GM19099 (cell line): ENCODE results near the gene S100A16.

Experiments
- POLR2A ChIP-seq: IDR thresholded peaks from 3 replicates; pipeline ENCODE4 v1.6.1; 2011; ENCODE audit warnings: low read depth; ENCODE audit not compliant: insufficient read length; ENCODE audit errors: extremely low read depth

The S100A16 gene

DNA sequence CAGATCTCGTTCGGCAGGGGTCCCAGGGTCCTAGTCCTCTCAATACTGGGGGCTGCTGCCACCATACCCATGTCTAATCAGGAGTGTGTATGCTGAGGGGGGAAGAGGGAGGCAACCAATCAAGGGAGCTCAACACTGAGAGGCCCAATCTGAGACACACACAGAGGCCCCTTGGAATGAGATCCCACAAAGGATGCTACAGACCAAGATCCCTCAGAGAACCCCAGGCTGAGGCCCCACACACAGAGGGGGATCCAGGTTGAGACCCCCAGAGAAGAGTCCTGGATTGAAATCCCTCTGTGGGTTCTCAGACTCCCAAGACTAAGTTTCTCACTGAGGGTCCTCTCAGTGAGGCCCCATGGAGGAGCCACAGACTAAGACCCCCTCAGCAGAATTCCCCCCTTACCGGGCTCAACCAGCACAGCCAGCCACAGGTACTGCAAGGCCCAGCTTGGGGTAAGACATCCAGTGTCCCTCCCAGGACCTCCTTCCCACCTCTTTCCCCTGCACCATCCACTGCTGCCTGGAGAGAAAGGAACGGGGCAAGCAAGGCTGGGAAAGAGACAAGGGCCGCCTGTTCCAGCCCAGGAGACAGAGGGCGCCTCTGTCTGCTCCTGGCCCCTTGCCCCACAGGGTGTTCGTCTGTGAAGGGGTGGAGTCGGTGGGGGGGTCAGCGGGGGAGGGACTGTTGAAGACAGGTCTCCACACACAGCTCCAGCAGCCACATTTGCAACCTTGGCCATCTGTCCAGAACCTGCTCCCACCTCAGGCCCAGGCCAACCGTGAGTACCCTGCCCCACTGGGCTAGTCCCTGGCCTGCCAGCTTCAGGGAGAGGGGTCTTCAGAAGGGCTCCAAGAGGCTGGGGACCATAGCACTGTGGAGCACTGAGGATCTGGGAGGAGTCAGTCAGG is 15.0 kb upstream of the S100A16 start, which contains the start of gene S100A1:
Gene S100A1, plus strand, starts transcription at position 720 of the 912 bp plus-strand sequence. CDS start 2,088 bp downstream, outside the sequence.
- TF ChIP-seq POLR2A: no peak

DNA sequence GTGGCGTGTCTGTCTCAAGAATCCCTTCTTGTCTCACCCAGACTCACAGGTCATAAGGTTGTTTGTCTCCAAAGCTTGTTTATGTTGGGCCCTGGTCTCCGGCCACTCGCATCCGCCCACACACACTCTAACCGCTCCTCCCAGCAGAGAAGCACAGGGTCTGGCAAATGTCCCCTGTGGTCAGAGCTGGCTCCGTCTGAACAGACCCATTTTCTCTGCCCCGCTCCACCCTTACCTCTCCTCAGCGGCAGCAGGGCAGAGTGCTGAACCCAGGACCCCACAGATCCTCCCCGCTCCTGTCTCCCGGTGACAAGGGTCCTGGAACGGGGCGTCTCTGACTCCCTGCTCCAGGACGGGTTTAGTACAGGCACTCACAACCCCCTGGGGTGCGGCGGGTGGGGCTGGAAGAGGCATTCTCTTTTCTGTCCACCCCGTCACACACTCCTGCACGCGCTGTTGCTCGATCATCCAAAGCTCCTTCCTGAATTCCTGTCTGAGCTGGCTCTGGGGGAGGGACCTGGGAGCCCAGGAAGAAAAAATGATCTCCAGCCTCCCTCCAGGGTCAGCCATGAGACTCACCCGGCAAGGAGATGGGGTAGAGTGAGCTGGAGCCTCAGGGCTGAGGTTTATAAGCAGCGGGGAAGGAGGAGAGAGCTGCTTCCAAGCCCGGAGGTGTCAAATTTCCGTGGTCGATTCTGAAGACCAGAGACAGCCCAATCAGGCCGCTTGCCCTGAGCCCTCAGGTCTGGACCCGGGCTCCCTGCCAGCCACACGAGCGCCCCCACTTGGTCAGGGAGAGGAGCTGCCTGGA is 14.2 kb upstream of the S100A16 start, which contains the start of gene S100A13:
Gene S100A13, minus strand, starts transcription at position 602 of the 811 bp plus-strand sequence. CDS start 1,033 bp downstream, outside the sequence.
- TF ChIP-seq POLR2A: no peak

DNA sequence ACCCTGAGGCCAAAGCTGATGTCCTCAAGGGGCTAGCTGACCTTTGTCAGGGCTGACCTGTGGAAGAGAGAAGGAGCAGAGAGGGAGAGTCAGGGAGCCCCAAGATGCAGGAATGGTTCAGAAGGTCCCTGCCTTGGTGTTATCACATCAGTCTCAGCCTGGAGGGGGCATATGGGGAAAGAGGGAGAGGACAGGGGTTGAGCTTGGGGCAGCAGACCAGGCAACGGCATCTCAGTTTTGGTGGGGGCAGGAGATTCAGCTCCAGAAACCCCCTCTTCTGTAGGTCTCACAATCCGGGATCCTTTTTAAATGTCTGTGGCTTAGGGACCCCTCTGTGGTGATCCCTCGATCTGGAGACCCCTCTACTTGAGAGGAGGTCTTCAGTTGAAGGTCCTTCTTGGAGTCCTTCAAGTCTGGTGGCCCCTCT is 13.6 kb upstream of the S100A16 start:
- TF ChIP-seq POLR2A: no peak

DNA sequence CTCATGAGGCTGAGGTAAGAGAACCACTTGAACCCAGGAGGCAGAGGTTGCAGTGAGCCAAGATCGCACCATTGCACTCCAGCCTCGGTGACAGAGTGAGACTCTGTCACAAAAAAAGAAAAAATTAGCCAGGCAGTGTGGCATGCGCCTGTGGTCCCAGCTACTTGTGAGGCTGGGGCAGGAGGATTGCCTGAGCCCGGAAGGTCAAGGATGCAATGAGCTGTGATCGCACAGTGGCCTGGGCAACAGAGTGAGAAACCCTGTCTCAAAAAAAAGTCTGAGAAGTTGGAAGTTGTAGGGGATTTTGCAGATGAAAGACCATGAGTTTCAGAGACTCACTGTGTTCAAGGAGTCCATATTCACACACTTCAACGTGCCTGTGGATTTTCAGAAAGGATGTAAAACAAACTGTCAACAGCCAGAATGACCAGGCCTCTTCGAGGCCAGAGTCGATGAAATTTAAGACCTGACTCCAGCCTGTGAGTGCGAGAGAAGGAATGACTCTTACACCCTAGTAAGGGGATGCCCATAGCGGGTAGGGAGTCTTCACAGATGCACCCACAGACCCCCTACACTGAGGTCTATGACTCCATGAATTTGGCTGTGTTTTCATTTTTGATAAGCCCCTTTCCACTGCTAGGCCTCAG is 12.2 kb upstream of the S100A16 start:
- TF ChIP-seq POLR2A: no peak

DNA sequence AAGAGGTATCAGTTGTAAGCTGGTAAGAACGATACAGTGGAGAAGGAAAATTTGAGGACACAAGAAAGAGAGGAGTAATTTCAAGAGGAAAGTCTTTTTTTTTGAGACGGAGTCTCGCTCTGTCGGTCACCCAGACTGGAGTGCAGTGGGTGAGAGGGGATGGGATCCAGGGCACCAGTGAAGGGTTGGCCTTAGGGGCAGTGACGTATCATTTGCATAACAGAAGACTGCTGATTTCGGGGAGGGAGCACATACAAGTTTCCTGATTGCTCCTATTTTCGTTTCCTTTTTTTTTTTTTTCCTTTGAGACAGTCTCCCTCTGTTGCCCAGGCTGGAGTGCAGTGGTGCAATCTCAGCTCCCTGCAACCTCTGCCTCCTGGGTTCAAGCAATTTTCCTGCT is 10.2 kb upstream of the S100A16 start:
- no peak for TF ChIP-seq POLR2A

DNA sequence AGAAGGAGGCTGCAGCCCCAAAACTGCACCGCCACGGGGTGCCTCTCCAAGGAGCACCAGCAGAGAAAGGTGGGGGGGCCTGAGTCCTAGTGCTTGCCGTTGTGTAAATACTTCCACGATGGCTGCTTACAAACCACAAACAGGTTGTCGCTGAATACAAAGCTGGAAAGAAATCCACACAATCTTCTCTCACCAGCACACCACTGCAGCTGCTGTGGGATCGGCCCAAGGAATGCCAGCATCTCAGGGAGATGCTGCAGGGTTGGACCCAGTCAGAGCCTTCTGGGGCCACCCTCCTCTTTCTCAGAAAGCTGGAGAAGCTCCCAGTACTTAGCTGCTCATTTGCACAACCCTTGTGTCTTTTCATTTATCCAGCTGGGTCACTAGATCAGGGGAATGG is 6.2 kb upstream of the S100A16 start:
- TF ChIP-seq POLR2A: no peak

DNA sequence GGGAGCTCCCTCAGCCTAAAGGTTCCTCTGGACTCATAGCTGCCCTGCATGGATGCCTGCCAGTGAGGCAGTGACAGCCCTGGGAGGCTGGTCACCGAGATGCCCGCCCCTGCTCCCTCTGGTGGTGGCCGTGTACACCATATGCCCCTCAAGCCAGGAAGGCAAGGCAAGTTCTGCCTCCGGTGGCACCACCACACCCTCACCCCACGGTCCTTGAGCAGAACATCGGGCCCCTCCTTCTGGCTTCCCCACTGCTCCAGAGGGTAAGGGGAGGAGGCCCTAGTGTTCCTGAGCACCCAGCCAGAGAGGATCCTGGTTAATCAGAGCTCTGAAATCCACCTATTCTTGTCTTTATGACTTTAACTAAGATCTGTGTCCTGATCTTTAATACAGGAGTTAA is 4.7 kb upstream of the S100A16 start:
- no peak for TF ChIP-seq POLR2A

DNA sequence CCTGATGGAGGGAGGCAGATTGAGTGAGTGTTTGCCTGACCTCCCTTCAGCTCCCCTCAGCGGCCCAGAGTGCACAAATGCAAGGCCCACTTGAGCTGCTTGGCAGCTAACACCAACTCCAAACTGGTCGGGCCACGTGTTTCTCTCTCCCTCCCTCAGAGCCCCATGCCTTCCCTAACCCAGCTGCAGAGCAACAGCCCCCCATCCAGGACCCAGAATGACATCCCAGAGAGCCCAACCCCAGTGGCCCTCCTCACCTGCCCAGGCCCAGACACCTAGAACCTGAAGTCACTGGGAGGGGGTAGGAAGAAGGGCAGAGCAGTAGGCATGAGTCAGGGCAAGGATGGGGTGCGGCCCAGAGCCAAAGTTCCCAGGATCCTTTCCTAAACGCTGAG is 4.0 kb upstream of the S100A16 start:
- no peak for TF ChIP-seq POLR2A

DNA sequence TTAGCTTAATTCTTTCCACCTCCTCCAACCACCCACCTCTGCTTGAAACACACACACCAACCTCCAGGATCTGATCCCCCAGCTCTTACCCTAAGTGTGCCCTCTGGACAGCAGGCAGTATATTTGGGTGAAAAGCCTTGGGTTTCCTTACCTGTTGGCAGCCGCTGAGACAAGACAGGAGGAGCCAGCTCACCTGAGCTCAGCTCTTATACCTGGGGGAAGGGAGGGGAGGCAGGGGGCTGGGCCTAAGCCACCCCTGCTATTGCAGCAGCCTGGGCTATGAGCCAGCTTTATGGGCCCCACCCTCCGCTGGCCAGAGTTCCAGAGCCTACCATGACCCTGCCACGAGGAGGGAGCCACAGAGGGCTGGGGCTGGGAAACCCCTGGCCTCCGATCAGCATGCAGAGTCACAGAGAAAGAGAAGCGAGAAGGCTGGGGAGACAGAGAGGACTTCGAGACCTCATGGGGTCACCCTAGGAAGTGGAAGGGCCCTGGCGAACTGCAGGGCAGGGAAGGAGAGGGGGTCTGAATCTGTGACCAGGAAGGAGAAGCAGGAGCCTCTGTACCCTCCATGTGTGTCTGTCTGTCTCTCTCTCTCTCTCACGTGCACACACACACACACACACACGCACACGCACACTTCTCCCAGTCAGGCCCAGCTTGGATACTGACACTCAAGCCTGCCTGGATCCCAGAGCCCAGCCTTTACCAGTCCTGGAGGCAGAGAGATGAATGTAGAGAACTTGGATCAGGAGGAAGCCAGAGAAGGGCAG is 3.4 kb upstream of the S100A16 start, which contains the start of gene S100A14:
Gene S100A14, minus strand, starts transcription at position 182 of the 773 bp plus-strand sequence. CDS start 467 bp downstream, outside the sequence.
- TF ChIP-seq POLR2A: no peak

DNA sequence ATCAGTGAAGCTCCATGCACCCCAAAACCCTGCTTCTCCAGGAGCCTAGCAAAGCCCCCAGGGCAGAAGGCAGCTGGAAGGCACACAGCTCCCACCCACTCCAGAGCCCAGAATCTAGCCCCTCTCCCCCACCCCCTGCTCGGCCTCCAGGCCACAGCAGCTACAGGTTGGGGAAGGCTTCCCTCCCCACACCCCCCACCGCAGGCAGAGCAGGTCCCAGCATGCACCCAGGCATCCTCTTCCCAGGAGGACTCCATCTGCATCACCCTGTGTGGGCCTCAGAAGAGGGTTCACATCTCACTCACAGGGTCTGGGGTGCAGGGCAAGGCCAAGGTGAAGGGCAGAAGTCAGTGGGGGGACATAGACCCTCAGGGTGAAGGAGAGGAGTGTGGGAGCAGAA is 2.5 kb upstream of the S100A16 start:
- no peak for TF ChIP-seq POLR2A

DNA sequence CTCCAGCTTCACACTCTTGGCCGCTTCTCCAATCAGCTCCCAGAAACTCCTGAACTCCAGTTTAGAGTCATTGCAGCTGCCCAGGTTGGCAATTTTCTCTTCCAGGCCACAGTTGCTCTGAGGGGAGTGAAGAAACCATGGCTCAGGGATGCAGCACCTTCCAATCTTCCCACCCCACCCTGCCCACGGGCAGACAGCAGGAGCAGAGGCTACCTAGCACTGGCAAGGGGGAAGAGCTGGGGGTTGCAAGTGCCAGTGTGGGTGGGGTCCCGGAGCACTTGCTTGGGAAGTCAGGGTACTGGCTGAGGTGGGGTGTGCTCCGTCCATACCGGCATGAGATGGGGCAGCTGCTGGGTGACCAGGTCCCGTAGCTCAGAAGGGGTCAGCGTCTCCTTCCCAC is 2.0 kb upstream of the S100A16 start:
- no peak for TF ChIP-seq POLR2A

DNA sequence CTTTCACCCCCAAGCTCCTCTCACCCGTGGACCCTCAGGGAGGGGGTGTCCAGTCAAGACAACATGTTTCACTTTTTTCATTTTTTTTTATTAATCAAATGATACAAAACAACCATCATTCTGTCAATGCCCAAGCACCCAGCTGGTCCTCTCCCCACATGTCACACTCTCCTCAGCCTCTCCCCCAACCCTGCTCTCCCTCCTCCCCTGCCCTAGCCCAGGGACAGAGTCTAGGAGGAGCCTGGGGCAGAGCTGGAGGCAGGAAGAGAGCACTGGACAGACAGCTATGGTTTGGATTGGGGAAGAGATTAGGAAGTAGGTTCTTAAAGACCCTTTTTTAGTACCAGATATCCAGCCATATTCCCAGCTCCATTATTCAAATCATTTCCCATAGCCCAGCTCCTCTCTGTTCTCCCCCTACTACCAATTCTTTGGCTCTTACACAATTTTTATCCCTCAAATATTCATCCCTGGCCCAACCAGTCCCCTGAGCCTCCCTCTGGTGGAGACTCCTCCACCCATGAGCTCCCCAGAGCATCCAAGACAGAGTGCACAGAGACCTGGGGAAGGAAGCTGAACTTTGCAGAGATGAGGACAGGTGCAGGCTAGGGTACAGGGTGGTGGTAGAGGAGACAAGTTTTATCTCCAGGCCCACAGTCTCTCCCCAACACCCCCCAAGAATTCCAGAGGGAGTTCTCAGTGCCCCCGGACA is 1.4 kb upstream of the S100A16 start:
- TF ChIP-seq POLR2A: no peak

DNA sequence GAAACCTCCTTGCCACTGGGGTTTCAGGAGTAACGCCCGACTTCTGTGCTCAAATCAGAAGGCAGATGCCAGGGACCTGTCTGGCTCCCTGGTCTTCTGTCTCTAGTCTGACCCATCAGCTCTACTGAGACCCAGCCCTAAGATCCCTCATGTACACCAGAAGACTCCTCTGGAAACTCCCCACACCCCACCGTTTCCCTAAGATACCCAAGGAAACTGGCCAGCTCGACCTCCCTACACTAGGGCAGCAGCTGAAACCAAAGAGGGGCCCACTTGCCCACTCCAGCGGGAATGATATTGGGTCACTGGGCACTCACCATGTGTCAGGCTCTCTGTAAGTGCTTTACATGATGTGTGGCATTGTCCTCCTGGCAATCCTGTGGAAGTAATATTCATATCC is 469 bp upstream of the S100A16 start:
- no peak for TF ChIP-seq POLR2A

DNA sequence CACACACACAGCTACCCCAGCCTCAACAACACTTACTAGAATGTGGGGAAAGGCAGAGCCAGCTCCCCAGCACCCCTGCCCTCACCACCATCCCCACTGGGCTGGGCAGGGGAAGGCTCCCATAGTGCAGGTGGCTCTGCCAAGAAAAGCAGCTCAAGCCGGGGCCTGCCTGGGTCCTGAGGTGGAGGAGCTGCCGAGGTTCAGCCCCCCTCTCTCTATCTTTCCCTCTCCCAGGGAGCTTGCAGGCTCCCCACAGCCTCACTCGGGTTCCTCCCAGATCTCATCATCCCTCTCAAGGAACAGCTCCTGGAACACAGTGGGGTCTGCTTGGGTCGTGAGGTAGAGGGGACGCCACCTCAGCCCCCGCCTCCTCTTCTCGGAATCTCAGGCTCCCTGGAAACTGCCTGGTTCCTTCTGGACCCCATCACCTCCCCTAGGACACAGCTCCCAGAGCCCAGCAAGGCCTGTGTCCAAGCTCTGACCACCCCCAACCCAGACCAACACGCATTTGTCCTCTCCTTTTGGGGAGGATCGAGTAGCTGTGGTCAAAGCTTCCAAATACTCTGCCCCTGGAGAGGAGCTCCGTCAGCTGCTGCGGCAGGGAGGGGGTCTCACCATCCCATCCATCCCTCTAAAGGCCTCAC is 704 bp downstream of the S100A16 start:
- TF ChIP-seq POLR2A: no peak

DNA sequence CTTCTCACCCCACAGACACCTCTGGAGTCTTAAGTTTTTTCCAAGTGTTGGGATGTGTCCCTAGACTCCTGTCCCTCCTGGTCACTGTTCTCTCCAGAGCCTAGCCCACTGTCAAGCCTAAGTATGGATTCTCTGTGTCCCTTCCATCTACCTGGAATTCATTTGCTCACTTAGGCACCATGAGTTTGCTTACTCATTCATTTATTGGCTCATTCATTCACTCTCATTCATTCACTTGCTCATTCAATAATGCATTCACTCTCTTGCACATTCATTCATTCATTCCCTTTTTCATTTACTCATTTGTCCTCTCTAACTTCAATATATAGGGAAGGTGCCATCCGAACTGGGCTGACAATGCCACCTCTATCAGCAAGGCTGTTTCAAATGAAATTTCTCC is 1.6 kb downstream of the S100A16 start:
- TF ChIP-seq POLR2A: no peak
